Gastroesophageal sphincter (tissue), 4 donors: ENCODE results near the gene UBE2I. TPM values are rescaled to one million over a fixed set of nuclear protein-coding genes. Genes with fewer than 3 reads are reported as not detected.

ENCODE experiments used
- ATAC-seq: fragments of 150-250 bp; one replicate; pipeline ENCODE4 v1.9.1; 2016; ENCODE audit warnings: mild to moderate bottlenecking, moderate library complexity
- H3K27ac ChIP-seq, 4 donors: fragments of 200-600 bp; sonication (generic) in 3 of 4; 1 replicate in 3 of 4; 2 replicates in 1 of 4; pipeline ENCODE4 v1.5.1; 2016 to 2019
- H3K27me3 ChIP-seq: fragments of 200-600 bp; sonication (generic); one replicate; pipeline ENCODE4 v1.5.1; 2019
- H3K36me3 ChIP-seq, 2 donors: fragments of 200-600 bp; sonication (generic); one replicate each; pipeline ENCODE4 v1.5.1; 2019; ENCODE audit warnings: control low read depth in 1 of 2
- H3K4me1 ChIP-seq, 3 donors: fragments of 200-600 bp; sonication (generic); 1 replicate in 2 of 3; 2 replicates in 1 of 3; pipeline ENCODE4 v1.5.1; 2016 to 2019; ENCODE audit warnings: control low read depth in 2 of 3
- H3K4me3 ChIP-seq, 2 donors: fragments of 200-600 bp; sonication (generic); one replicate each; pipeline ENCODE4 v1.5.1; 2019; ENCODE audit warnings: mild to moderate bottlenecking in 1 of 2, moderate library complexity in 1 of 2
- H3K9me3 ChIP-seq, 3 donors: fragments of 200-600 bp; sonication (generic); one replicate each; pipeline ENCODE4 v1.5.1; 2017 to 2019; ENCODE audit warnings: control low read depth in 2 of 3
- CTCF ChIP-seq, 4 experiments: fragments of 200-600 bp in 2 of 4; fragments of 450-650 bp in 2 of 4; sonication (generic) in 1 of 4; IDR thresholded peaks; one replicate each; pipeline ENCODE4 v1.5.1; 2017 to 2019; ENCODE audit warnings: antibody characterized with exemption in 4 of 4, mild to moderate bottlenecking in 2 of 4, moderate library complexity in 2 of 4
- EP300 ChIP-seq: sonication (generic); formaldehyde crosslinking; IDR thresholded peaks from one replicate; pipeline ENCODE4 v1.6.1; 2017; ENCODE audit warnings: antibody characterized with exemption, mild to moderate bottlenecking
- POLR2A ChIP-seq, 2 donors: fragments of 450-650 bp; IDR thresholded peaks; one replicate each; pipeline ENCODE4 v1.6.1; 2017; ENCODE audit warnings: antibody characterized with exemption in 2 of 2, mild to moderate bottlenecking in 2 of 2, moderate library complexity in 1 of 2
- POLR2AphosphoS5 ChIP-seq: sonication (generic); formaldehyde crosslinking; IDR thresholded peaks from one replicate; pipeline ENCODE4 v1.6.1; 2017; ENCODE audit warnings: antibody characterized with exemption
- whole genome bisulfite sequencing, 2 donors: methylation state at CpG; one replicate each; pipeline ENCODE4 v1.1.5; 2018; ENCODE audit warnings: low coverage in 1 of 2; 5-methylcytosine and 5-hydroxymethylcytosine counted together
- total RNA-seq, 4 donors: library from RNA; depleted of rRNA; stranded (reverse); fragments of >200 nt; gene quantifications; one replicate each; pipeline ENCODE4 v1.1.0, GENCODE V29; 2016

The UBE2I gene
- total RNA-seq, 4 donors from 2014 or later = 53.3 to 95.9 (median 76.9) TPM

DNA sequence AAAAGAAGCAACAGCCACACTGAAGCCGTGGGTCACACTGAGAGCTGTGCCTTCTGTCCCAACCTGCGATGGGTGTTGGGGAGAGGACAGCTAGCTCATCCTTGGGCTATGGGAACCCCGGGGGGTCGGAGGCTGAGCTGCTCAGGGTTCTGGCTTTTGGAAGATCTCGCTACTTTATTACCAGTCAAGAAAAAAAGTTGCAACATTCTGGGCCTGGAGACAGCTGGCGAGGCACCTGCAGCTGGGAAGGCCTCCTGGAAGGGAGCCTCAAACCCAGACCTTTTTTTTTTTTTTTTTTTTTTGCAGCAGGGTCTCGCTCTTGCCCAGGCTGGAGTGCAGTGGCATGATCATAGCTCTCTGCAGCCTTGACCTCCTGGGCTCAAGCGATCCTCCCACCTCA is 28.7 kb upstream of the UBE2I start:
- WGBS, 2 donors = 50 to 84% methylated on average over 1 to 6 of the region's 8 CpGs
- Histone ChIP-seq H3K4me3 (no peak overlapping the region), H3K27me3 (peaks cover 91% of the 10 kb centered on the region), H3K4me1 (no peaks in the 10 kb centered on the region), H3K9me3 (no peaks in the 10 kb centered on the region), H3K36me3 (no peaks in the 10 kb centered on the region), H3K27ac (no peak overlapping the region)
- no peak for ATAC-seq
- TF ChIP-seq EP300 (no peak), POLR2AphosphoS5 (no peak), POLR2A (IDR thresholded peaks at IDR 0.05) (no peak), CTCF (IDR thresholded peaks at IDR 0.05) (no peak)

DNA sequence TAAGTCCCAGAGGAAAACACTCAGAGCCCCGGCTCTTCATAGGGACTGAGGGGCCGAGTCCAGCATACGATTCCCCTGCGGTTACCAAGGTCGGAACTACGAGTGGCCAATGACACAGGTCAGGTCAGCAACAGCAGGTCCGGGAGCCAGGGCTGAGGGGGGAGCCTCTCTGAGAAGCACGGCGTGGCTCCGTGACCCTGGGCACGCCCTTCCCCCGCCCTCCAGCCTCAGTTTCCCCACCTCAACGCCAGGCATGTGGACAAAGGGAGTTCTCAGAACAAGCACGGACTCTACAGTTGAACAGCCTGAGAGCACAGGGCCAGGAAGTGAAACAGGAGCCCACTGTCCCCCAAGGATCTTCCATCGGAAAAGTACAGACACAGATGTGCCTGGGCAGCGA is 27.9 kb upstream of the UBE2I start:
- Histone ChIP-seq H3K36me3 (no peaks in the 10 kb centered on the region), H3K4me1 (no peaks in the 10 kb centered on the region), H3K27ac (no peak overlapping the region), H3K27me3 (peaks cover 91% of the 10 kb centered on the region), H3K9me3 (no peaks in the 10 kb centered on the region), H3K4me3 (no peak overlapping the region)
- ATAC-seq = no peak
- WGBS, 2 donors = 67% methylated on average over 3 of the region's 16 CpGs; no CpG with 5 or more reads in 1 of the 2 donors
- no peak for TF ChIP-seq POLR2AphosphoS5
- no peak for TF ChIP-seq EP300
- no peak for TF ChIP-seq POLR2A (IDR thresholded peaks at IDR 0.05)
- no peak for TF ChIP-seq CTCF (IDR thresholded peaks at IDR 0.05)

DNA sequence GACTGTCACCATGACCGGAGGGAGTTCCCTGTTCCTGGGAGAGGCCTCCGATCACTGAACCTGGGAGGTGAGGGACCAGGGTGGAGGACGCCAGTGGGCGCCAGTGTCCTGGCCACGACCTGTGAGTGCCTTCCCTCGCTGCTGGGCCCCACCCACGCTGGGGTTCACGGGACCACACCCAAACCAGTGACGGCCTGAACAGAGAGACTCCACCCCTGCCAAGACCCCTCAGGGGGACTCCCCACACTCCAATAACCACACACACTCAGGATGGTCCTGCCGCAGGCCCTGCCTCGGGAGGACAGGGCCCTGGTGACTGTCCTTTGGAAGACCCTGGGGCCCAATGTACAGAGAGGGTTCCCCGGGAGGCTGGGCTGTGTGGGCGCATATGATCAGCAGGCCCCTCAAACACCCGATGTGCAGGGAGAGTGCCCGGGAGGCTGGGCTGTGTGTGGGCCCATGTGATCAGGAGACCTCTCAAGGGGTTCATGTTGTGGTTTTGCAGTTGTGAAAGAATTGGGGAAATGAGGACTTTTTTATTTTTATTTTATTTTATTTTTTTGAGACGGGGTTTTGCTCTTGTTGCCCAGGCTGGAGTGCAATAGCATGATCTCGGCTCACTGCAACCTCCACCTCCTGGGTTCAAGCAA is 27.0 kb upstream of the UBE2I start:
- H3K27ac ChIP-seq = no peak overlapping the region
- no peak for ATAC-seq
- TF ChIP-seq CTCF (IDR thresholded peaks at IDR 0.05) (no peak), EP300 (no peak), POLR2AphosphoS5 (no peak), POLR2A (IDR thresholded peaks at IDR 0.05) (no peak)
- H3K27me3 ChIP-seq = peaks cover 91% of the 10 kb centered on the region
- no peaks in the 10 kb centered on the region for H3K4me1 ChIP-seq
- 78 to 83% methylated on average over 3 to 4 of the region's 17 CpGs for WGBS, 2 donors
- no peak overlapping the region for H3K4me3 ChIP-seq
- H3K9me3 ChIP-seq = no peaks in the 10 kb centered on the region
- H3K36me3 ChIP-seq = no peaks in the 10 kb centered on the region

- TF ChIP-seq EP300 = no peak
- Histone ChIP-seq H3K36me3 (no peaks in the 10 kb centered on the region), H3K27me3 (peaks cover 91% of the 10 kb centered on the region), H3K4me1 (peaks cover 0 to 6% (median 0%) of the 10 kb centered on the region in 3 donors), H3K27ac (no peak overlapping the region), H3K4me3 (no peak overlapping the region), H3K9me3 (no peaks in the 10 kb centered on the region)
- ATAC-seq = no peak
- 52% methylated on average over 8 of the region's 17 CpGs; no CpG with 5 or more reads in 1 of the 2 donors for WGBS, 2 donors
Observed at GRCh38 chr16:1283296-1283695, 26.1 kb upstream of the UBE2I start.

DNA sequence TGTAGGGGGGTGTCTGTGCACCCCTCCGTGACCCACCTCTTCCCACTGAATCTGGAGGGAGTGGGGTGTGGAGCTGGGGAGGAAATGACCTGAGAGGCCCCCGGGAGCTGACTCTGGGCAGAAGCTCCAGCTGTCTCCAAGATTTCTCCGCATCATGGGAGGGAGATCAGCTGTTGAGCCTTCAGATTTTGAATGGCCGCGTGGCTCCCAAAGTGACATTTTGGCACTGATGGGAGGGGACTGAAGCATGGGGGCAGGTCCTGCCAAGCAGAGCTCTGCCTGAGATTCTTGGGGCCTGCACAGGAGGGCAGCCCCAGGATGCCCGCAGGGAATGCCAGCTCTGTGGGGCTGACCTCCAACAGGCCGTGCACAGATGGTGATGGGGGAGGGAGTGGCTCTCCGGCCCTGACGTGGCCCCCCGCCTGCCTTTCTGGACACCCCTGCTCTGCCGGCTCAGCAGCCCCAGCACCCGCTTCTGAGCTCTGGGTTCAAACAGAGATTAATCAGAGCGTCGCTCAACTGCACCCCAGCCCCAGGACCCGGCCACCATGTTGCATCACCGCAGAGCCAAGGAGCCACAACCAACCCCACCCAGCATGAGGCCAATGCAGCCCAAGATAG is 25.3 kb upstream of the UBE2I start:
- TF ChIP-seq CTCF (IDR thresholded peaks at IDR 0.05) = no peak
- no peak for TF ChIP-seq POLR2A (IDR thresholded peaks at IDR 0.05)
- no peak for TF ChIP-seq EP300
- no peak for TF ChIP-seq POLR2AphosphoS5
- Histone ChIP-seq H3K36me3 (no peaks in the 10 kb centered on the region), H3K27me3 (peaks cover 91% of the 10 kb centered on the region), H3K4me3 (no peak overlapping the region), H3K9me3 (no peaks in the 10 kb centered on the region), H3K27ac (no peak overlapping the region), H3K4me1 (peaks cover 0 to 12% (median 0%) of the 10 kb centered on the region in 3 donors)
- no CpG with 5 or more reads among the region's 16 CpGs for WGBS, 2 donors
- no peak for ATAC-seq
